GM12891 (cell line): Measurements from ENCODE around the gene TULP3.

Experiments
- POLR2A ChIP-seq: IDR thresholded peaks from 2 replicates; pipeline ENCODE4 v1.6.1; 2011; ENCODE audit warnings: low read depth, low read length, control low read depth
- TAF1 ChIP-seq: IDR thresholded peaks from 2 replicates; pipeline ENCODE4 v1.6.1; 2011; ENCODE audit warnings: low read depth, low read length, control low read depth

DNA sequence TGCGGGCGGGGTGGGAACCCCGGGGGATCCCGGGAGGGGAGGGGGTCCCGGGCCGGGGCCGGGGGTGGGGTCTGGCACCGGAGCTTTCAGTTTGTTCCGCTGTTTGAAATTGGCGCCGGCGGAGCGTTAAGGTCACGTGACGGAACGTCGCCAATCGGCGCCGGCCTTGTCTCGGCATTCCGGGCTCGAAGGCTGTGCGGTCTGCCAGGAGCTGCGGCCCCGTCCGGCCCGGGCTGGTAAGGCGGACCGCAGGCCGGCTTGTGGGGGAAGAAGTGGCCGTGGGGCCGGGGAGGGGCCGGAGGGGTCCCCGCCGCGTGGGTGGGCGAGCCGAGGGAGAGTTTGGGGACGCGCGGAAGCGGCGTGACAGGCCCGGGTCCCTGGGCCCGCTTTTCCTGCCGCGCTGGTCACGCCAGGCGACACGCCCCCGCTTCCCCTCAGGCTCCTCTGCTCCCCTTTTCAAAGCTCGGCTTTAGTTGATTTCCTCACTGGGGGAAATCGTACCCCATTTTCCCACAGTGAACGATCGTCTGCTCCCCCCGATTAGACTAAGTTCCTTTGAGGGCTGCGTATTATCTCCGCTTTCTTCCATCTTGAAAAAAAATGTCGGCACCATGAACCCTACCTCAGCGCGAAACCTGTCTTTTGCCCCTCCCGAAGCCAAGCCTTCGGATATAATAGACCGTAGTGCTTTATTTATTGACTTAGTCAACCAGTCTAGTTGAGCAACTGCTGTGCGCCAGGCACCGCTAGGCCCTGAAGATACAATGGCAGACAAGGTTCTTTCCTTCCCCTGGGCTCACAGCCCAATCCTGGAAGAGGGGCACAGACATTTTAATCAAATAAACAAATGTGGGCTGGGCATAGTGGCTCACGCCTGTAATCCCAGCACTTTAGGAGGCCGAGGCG is 13.4 kb upstream of the TULP3 start, which contains the start of the genes FOXM1 and RHNO1:
- peak; percentile 68; the same call in 1 of the 2 replicates for TF ChIP-seq POLR2A
- TF ChIP-seq TAF1: peak; percentile 81
